ENCODE measurements around the gene LDLRAD4.

The LDLRAD4 gene

DNA sequence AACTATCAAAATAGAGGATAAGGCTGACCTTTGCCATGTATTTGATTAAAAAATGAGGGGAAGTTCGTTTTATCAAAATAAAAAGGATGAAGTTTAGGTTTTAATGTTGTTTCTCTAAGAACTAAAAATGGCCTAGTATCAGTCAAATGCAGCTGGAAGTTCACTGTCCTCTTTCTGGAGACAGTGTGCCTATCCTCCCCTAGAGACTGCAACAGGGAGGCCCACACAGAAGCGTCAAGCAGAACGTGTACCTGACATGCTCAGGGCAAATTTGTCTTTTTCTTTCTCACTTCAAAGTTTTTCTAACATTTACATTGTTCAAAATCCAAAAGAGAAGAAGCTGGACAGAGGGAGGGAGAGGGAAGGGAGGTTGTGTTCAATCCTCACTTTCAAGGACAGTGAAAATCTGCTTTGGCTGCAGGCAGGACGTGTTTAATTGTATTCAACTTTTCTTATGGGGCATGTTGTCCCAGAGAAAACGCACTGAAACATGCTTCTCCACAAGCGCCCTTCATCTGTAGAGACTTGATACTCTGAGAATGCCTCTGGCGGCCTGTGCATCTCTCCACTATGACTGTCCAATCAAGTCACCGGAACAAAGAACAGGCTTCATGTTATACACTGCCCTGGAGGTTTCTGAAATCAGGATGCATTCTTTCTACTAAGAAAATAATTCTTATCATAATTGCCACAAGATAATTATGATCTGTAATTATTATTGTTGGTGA, 442.7 kb downstream of the LDLRAD4 start:
- DNase-seq (ENCODE audit: low read depth in 1 of 2, low spot score in 1 of 2), result no peak
- H3K4me3 ChIP-seq (replicated peaks; ENCODE audit: insufficient read depth, low read length), result no peak overlapping the region
- TF ChIP-seq SPI1 (IDR thresholded peaks at IDR 0.05; ENCODE audit: borderline replicate concordance, low read depth) (no peak), GABPA (IDR thresholded peaks at IDR 0.05; ENCODE audit: low read depth) (no peak), POLR2AphosphoS5 (IDR thresholded peaks at IDR 0.05; ENCODE audit: low read depth) (no peak), REST (IDR thresholded peaks at IDR 0.05; ENCODE audit: insufficient replicate concordance, low read depth) (no peak), CTCF (IDR thresholded peaks at IDR 0.05; ENCODE audit: insufficient read depth, low read length) (no peak)
- no peak overlapping the region for H3K27ac ChIP-seq (replicated peaks)
- no peaks in the 10 kb centered on the region for H3K27me3 ChIP-seq (ENCODE audit: insufficient read depth, poor library complexity, severe bottlenecking)

DNA sequence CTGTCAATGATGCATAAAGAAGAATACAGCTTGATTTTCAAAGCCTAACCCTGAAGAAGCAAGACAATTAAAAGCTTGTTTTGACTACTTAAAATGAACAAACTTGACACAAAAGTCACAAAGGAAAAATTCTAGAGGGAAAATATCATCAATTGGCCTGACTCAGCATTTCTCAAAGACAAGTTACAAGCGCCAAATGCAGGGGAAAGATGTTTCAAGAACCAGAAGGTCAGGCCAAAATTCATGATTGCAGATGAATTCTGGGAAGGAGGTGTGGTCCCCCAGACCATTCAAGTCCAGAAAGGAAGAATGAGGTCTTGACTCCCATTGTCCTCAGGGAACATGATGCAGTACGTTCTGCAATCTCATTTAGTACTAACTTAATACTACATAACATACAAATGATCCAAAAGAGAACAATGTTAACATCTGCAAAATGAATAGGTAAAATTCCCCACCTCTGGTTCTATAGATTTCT, 443.3 kb downstream of the LDLRAD4 start:
- Histone ChIP-seq H3K4me3 (replicated peaks; ENCODE audit: insufficient read depth, low read length) (no peak overlapping the region), H3K27ac (replicated peaks) (no peak overlapping the region), H3K27me3 (ENCODE audit: insufficient read depth, poor library complexity, severe bottlenecking) (no peaks in the 10 kb centered on the region)
- DNase-seq (ENCODE audit: low read depth in 1 of 2, low spot score in 1 of 2), result no peak
- TF ChIP-seq SPI1 (IDR thresholded peaks at IDR 0.05; ENCODE audit: borderline replicate concordance, low read depth) (no peak), REST (IDR thresholded peaks at IDR 0.05; ENCODE audit: insufficient replicate concordance, low read depth) (no peak), GABPA (IDR thresholded peaks at IDR 0.05; ENCODE audit: low read depth) (no peak), POLR2AphosphoS5 (IDR thresholded peaks at IDR 0.05; ENCODE audit: low read depth) (no peak), CTCF (IDR thresholded peaks at IDR 0.05; ENCODE audit: insufficient read depth, low read length) (no peak)

DNA sequence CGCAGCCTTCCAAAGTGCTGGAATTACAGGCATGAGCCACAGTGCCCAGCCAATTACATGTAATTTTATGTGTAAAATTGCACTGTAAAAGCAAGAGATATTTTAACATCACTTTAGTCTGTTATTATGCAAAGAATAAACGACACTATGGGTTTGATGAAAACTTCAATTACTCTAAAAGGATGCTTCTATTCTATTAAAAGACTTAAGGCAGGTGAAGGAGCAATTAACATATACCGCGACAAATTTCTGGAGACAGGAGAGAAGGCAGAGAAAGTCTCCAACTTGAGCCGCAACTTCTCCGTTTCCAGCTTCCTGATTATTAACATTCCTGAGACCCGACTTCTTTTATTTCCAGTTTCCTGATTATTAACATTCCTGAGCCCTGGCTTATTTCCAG, 454.1 kb downstream of the LDLRAD4 start:
- no peak for TF ChIP-seq REST (IDR thresholded peaks at IDR 0.05; ENCODE audit: insufficient replicate concordance, low read depth)
- no peak for TF ChIP-seq SPI1 (IDR thresholded peaks at IDR 0.05; ENCODE audit: borderline replicate concordance, low read depth)
- TF ChIP-seq GABPA (IDR thresholded peaks at IDR 0.05; ENCODE audit: low read depth), result no peak
- no peak for TF ChIP-seq POLR2AphosphoS5 (IDR thresholded peaks at IDR 0.05; ENCODE audit: low read depth)
- TF ChIP-seq CTCF (IDR thresholded peaks at IDR 0.05; ENCODE audit: insufficient read depth, low read length), result no peak
- no peak for DNase-seq (ENCODE audit: low read depth in 1 of 2, low spot score in 1 of 2)
- no peak overlapping the region for H3K27ac ChIP-seq (replicated peaks)
- H3K4me3 ChIP-seq (replicated peaks; ENCODE audit: insufficient read depth, low read length), result no peak overlapping the region
- H3K27me3 ChIP-seq (ENCODE audit: insufficient read depth, poor library complexity, severe bottlenecking), result no peaks in the 10 kb centered on the region

Data from HL-60 (cell line).